ENCODE measurements around the gene HPGDS.
"Not testable (repeated sequence)": the region's sequence is repeated elsewhere in the genome, so short reads cannot be mapped to it uniquely, and the experiment has no call there.

Gene HPGDS

DNA sequence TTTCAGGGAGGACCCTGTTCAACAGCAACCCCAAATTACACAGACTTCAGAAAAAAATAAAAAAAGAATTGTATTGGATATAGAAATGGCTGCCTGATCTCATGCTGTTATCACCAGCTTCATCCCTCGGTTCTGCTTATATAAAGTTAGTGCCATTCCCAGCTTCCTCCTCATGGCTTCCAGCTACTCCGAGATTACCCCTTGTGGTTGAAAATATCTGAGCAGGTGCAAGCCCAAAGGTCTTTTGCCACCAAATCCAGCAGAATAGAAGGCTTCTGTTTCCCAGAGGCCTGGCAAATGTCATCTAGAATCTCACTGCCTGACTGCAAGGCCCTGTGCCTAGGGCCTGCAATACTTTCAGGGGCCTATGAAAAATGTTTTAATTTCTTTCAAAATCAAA is 13.8 kb upstream of the HPGDS start:
- DNase-seq = no peak

DNA sequence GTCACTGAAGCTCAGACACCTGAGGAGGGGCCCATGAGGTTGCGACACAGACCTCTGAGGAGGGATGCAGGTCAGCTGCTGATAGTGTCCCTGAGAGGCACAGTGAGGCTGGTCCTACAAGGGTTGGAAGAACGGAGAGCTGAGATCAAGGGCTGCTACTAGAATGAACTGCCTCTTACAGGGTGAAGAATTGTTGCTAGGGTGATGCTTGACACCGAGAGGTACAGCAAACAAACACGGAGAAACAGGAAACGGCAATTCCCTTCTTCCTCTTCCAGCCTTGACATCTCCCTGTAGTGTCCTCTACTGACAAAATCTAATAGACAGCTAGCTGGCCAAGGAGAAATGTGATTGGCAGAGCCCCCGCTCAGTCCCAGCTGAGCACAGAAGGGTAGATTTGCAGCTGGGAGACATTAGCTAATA is 11.8 kb upstream of the HPGDS start:
- no peak for DNase-seq

DNA sequence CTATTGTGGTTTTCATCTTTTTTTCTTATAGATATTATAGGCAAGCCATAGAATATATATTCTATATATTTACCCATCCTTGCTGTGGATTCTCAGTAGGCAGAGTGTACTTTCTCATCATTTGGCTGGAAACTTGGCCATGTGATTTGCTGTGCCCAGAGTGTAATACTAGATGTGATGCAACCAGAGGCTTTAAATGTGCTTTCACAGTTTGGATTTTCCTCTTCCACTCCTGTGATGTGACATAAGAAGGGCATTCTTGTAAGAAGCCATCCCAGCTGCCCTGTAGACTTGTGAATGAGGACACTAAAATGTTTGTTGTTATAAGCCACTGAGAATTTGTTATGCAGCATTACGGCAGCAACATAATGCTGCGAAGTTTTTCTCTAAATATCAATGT is 10.4 kb upstream of the HPGDS start:
- no peak for DNase-seq

- DNase-seq = no peak
Measured at GRCh38 chr4:94352163-94352562, 9.5 kb upstream of the HPGDS start.

- no peak for DNase-seq
Measured at GRCh38 chr4:94351319-94351718, 8.7 kb upstream of the HPGDS start.

- no peak for DNase-seq
Measured at GRCh38 chr4:94350095-94350494, 7.5 kb upstream of the HPGDS start.

- no peak for DNase-seq
Measured at GRCh38 chr4:94349193-94349592, 6.6 kb upstream of the HPGDS start.

DNA sequence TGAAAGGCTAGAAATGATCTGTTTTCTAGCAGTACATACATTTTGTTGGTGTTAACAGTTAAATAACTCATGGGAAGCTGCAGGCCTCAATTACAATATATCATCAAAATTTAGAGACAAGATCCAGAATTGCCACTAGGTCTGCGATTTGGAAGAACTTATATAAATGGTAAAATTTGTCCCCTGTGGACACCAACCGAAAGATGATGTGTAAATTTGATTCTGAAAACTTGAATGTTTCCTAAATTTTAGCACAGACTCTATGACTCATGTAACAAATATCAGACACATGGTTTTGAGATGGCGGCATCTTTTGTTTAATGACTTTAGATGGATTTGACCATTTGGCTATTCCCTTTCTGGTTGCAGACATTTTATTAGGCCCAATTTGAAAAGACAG is 6.0 kb upstream of the HPGDS start:
- DNase-seq = no peak

GRCh38 chr4:94346541-94346940 is 3.9 kb upstream of the HPGDS start:
- DNase-seq = no peak

DNA sequence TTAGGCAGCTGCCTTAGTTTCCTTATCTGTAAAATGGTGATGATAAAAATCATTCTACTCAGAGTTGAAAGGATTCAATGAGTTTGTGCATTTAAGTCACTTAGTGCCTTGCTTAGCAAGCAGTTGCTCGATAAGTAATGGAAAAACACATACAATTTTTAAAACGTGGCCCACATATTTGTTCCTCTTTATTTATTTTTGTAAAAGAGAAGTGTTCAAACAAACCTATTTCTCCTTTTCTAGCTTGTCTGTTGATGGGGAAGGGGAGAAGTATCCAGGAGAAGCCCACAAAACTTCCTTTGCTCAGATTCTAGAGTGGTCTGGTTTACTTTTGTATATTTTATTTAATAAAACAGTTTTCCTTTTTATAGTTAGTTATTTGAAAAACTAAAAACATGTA is 3.3 kb upstream of the HPGDS start:
- no peak for DNase-seq

DNA sequence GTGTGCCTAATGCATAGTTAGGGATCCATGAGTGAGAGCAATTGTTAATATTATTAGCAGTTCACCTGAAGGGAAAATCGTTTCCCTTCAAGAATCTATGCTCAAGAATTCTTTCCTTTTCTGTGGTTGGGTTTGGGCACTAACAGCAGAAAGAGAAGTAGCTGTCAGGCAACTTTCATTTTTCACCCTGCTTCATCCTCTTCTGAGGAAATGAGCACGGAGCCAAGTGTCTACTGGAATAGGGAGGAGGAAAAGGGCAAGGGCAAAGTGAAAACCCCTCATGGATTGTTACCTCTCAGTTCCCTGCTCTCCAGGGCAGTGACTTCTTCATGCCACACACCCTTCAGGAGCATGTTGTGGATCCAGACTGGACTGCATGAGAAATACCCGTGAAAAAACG is 2.6 kb upstream of the HPGDS start:
- no peak for DNase-seq

DNA sequence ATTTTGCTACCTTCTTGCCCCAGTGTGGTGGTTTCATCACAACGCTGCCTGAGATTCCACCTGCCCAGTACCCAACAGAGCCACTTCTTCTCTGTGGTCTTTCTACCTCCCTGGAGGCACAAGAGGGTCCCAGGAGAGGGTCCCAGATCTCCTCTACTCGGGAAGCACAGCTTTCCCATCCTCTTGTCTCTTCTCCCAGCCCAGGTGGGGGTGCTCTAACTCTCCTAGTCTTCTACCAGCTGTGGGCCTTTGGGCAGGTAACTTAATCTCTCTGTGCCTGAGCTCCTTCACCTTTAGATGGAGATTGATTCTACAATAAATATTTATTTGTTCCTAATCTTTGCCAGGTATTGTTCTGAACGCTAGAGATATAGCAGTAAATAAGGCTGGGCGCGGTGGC is 1.8 kb upstream of the HPGDS start:
- no peak for DNase-seq

- no peak for DNase-seq
Measured at GRCh38 chr4:94341481-94342370, 910 bp downstream of the HPGDS start.

DNA sequence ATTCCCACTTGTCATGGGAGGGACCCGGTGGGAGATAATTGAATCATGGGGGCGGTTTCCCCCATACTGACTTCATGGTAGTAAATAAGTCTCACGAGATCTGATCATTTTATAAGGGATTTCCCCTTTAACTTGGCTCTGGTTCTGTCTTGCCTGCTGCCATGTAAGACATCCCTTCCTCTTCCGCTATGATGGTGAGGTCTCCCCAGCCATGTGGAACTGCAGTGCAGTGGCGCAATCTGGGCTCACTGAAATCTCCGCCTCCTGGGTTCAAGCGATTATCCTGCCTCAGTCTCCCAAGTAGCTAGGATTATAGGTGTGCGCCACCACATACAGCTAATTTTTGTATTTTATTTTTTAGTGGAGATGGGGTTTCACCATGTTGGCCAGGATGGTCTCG is 2.9 kb downstream of the HPGDS start:
- no peak for DNase-seq

GRCh38 chr4:94338681-94339351 is 3.8 kb downstream of the HPGDS start:
- no peak for DNase-seq

DNA sequence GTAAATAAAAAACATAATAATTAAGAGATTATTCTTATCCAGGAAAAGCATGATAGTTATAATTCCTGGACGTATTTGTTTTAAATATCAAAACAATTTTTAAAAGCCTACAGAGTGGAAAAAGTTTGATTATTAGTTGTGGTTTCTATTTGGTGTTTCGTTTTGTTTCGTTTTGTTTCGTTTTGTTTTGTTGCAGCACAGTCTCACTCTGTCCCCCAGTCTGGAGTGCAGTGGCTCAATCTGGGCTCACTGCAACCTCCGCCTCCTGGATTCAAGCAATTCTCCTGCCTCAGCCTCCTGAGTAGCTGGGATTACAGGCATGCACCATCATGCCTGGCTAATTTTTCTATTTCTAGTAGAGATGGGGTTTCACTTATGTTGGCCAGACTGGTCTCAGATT is 5.8 kb downstream of the HPGDS start:
- not testable (repeated sequence) for DNase-seq

DNA sequence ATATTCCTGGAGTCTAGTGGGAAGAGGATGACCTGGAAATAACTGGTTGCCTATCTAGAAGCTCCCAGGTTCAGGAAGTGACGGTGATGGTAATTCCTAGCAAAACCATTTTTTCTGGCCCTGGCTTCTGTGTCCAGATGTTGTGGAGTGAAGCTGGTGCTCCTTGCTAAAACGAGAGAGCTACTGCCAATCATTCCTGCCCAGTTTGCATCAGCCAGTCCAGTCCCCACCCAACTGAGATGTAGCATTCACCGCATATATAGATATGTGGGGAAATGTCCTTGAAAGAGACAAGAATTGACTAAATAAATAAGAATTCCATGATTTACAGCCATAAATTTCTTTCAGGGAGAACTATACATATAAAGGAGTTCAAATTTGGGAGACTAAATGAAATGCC is 6.3 kb downstream of the HPGDS start:
- DNase-seq = no peak

GRCh38 chr4:94334962-94335361 is 7.7 kb downstream of the HPGDS start:
- no peak for DNase-seq

GRCh38 chr4:94334476-94334875 is 8.2 kb downstream of the HPGDS start:
- DNase-seq = no peak

GRCh38 chr4:94333866-94334265 is 8.8 kb downstream of the HPGDS start:
- DNase-seq = no peak

- DNase-seq = no peak
Measured at GRCh38 chr4:94332983-94333590, 9.5 kb downstream of the HPGDS start.

DNA sequence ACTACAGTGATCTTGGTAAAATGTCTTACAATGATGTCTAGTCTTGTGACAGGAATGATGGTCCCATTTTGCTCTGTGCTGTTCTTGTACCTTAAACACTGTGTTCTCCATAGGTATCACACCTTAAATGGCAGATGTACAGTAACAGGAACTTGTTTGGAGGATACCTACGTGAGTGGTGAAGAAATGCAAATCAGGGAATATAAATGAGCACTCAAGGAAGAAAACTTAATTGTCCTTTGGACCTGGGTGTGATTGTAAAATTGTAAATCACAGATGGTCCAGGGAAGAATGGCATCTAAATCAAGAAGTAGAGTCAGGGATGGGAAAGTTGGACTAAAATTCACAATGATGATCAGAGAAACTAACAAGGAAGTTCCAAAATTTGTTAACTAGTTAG is 12.7 kb downstream of the HPGDS start:
- DNase-seq = no peak

GRCh38 chr4:94325835-94326234 is 16.8 kb downstream of the HPGDS start:
- no peak for DNase-seq

DNA sequence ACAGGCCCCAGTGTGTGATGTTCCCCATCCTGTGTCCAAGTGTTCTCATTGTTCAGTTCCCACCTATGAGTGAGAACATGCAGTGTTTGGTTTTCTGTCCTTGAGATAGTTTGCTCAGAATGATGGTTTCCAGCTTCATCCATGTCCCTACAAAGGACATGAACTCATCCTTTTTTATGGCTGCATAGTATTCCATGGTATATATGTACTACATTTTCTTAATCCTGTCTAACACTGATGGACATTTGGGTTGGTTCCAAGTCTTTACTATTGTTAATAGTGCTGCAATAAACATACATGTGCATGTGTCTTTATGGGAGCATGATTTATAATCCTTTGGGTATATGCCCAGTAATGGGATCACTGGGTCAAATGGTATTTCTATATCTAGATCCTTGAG is 22.7 kb downstream of the HPGDS start:
- DNase-seq = not testable (repeated sequence)
